Transverse colon (tissue), 3 donors: ENCODE data around the gene IFNA5.

Experiments used
- POLR2A ChIP-seq: fragments of 450-650 bp; IDR thresholded peaks from one replicate; pipeline ENCODE4 v1.6.1; 2016; ENCODE audit warnings: antibody characterized with exemption, mild to moderate bottlenecking, moderate library complexity
- TF ChIP-seq, protein P1 (sequence below), 5 experiments: fragments of 200-600 bp in 3 of 5; fragments of 450-650 bp in 2 of 5; sonication (generic) in 3 of 5; IDR thresholded peaks; 1 replicate in 2 of 5; 2 replicates in 3 of 5; pipeline ENCODE4 v1.5.1; 2016 to 2017; ENCODE audit warnings: antibody characterized with exemption in 5 of 5, inconsistent platforms in 3 of 5, mild to moderate bottlenecking in 2 of 5, moderate library complexity in 1 of 5

DNA sequence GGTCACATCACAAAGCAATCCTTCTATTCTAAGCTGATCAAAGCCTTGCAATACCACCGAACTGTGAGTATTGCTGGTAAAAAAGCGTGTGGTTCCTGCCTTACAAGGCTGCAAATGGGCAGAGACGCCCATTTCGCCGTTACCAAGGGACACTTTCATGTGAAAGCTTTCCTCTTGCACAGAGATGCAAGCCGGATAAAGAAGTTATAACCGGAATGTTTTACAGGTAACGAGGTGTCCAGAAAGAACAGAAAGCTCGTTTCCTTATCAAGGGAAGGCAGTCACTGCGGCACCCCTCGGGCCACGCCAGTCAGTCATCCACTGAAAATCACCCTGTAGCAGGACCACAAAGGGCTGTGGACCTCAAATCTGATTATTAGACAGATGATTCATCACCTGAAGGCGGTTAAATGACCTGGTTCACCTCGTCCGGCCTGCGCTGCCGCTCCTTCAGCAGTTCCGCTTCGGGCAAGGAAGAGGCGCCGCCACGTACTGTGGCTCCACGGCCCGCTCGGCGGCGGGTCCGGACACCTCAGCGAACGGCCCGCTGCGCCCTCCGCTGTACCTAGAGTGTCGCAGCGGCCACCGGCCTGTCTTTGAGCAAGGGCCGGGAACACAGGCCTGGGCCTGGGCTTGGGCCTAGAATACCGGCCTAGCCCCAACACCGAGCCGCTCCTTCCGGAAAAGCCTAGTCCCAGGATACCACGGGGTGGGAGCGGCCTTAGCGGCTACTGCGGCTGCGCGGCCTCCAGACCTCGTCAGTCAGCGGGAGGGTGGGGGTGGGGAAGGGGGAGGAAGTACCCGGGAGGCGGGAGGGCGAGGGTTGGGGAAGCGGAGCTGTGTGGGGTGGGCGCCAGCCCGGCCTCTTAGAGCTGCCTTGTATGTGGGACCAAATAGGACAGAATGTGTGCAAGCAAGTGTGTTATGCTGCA is 29.9 kb upstream of the IFNA5 start, which contains the start of gene KLHL9:
- TF ChIP-seq, protein P1, sequence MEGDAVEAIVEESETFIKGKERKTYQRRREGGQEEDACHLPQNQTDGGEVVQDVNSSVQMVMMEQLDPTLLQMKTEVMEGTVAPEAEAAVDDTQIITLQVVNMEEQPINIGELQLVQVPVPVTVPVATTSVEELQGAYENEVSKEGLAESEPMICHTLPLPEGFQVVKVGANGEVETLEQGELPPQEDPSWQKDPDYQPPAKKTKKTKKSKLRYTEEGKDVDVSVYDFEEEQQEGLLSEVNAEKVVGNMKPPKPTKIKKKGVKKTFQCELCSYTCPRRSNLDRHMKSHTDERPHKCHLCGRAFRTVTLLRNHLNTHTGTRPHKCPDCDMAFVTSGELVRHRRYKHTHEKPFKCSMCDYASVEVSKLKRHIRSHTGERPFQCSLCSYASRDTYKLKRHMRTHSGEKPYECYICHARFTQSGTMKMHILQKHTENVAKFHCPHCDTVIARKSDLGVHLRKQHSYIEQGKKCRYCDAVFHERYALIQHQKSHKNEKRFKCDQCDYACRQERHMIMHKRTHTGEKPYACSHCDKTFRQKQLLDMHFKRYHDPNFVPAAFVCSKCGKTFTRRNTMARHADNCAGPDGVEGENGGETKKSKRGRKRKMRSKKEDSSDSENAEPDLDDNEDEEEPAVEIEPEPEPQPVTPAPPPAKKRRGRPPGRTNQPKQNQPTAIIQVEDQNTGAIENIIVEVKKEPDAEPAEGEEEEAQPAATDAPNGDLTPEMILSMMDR (IDR thresholded peaks at IDR 0.05), result no peak
- peak; percentile 69 for TF ChIP-seq POLR2A
